ENCODE results near the gene RPS6KA2. TPM values are rescaled to one million over a fixed set of nuclear protein-coding genes. Genes with fewer than 3 reads are reported as not detected.

Gene RPS6KA2
- total RNA-seq, 4 donors from 2014 or later: 11.8 to 66.0 (median 19.2) TPM

DNA sequence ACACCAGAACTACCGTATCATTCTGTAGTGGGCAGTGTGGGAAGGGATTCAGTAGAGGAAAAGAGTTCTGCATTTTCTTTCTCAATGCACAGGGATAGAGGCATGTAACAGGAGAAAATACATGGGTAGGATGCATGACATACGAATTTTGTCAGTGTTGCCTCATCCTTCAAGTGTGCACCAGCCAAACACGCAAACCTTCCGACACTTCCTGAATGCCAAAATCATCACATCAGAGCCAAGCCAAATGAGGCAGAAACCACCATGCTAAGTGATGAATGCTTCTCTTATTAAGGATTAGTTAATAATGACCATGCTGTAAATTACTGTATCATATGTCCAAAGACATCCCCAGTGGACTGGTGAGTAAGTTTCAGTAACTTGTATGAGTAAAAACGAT lies 67.8 kb downstream of the RPS6KA2 start:
- 79 to 81% methylated on average over 5 of the region's 5 CpGs for WGBS, 2 donors
- no peak for DNase-seq
- no peak for TF ChIP-seq POLR2A (IDR thresholded peaks at IDR 0.05)
- TF ChIP-seq, protein P1, sequence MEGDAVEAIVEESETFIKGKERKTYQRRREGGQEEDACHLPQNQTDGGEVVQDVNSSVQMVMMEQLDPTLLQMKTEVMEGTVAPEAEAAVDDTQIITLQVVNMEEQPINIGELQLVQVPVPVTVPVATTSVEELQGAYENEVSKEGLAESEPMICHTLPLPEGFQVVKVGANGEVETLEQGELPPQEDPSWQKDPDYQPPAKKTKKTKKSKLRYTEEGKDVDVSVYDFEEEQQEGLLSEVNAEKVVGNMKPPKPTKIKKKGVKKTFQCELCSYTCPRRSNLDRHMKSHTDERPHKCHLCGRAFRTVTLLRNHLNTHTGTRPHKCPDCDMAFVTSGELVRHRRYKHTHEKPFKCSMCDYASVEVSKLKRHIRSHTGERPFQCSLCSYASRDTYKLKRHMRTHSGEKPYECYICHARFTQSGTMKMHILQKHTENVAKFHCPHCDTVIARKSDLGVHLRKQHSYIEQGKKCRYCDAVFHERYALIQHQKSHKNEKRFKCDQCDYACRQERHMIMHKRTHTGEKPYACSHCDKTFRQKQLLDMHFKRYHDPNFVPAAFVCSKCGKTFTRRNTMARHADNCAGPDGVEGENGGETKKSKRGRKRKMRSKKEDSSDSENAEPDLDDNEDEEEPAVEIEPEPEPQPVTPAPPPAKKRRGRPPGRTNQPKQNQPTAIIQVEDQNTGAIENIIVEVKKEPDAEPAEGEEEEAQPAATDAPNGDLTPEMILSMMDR (IDR thresholded peaks at IDR 0.05): no peak

DNA sequence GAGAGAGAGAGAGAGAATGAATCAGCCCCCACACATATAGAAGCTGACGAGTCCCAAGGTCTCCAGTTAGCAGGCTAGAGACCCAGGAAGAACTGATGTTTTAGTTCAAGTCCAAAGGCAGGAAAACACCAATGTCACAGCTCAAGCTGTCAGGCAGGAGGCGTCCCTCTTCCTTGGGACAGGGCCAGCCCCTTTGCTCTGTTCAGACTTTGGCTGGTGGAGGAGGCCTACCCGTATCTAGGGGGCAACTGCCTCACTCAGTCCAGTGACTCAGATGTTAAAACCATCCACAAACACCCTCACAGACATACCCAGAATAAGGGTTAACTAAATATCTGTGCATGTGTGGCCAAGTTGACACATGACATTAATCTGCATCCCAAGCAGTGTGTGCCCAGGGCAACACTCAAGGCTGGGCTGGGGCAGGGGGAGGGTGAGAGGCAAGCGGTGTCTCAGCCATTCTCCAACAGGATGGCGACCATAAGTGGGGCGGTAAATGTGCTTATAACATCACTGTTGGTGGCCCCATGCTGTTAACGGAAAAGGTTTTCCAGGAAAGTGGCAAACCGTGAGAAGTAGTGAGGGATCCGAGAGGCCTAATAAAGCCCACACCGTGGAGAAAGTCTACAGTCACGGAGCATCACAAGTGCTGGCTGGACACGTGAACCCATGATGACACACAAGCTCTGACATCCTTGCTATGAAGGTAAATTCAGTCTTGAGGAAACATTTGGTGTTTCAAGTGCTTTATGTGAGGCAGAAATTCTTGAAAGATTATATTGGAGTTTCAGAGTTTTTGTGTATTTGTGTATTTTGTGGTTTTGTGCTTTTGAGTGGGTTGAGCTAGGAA lies 68.7 kb downstream of the RPS6KA2 start:
- Histone ChIP-seq H3K27me3 (no peaks in the 10 kb centered on the region), H3K36me3 (peaks cover 0 to 6% (median 0%) of the 10 kb centered on the region in 3 donors), H3K4me3 (no peak overlapping the region), H3K4me1 (peaks cover 22 to 77% (median 36%) of the 10 kb centered on the region in 3 donors), H3K9me3 (no peaks in the 10 kb centered on the region), H3K27ac (peak overlapping the region; percentile 74 to 89 (median 86))
- DNase-seq: no peak
- 83 to 88% methylated on average over 6 to 9 of the region's 12 CpGs for WGBS, 2 donors
- no peak for TF ChIP-seq POLR2A (IDR thresholded peaks at IDR 0.05)
- TF ChIP-seq, protein P1 (IDR thresholded peaks at IDR 0.05): no peak
- intact Hi-C loops (cut with DNase I): no loop called here

More for the DNA sequence above, 67.8 kb downstream of the RPS6KA2 start:
- intact Hi-C loops (cut with DNase I): no loop called here
- Histone ChIP-seq H3K27ac (no peak overlapping the region), H3K4me3 (no peak overlapping the region), H3K9me3 (no peaks in the 10 kb centered on the region), H3K27me3 (no peaks in the 10 kb centered on the region), H3K36me3 (peaks cover 0 to 6% (median 0%) of the 10 kb centered on the region in 3 donors), H3K4me1 (peaks cover 18 to 69% (median 29%) of the 10 kb centered on the region in 3 donors)

- TF ChIP-seq, protein P1 (IDR thresholded peaks at IDR 0.05): peak in 1 of 6 experiments; percentile 11
- TF ChIP-seq POLR2A (IDR thresholded peaks at IDR 0.05): peak in 3 of 4 donors; percentile 39 to 46 (median 45)
- Histone ChIP-seq H3K27ac (peak overlapping the region; percentile 74 to 89 (median 86)), H3K36me3 (no peaks in the 10 kb centered on the region), H3K27me3 (no peaks in the 10 kb centered on the region), H3K4me1 (peaks cover 27 to 84% (median 36%) of the 10 kb centered on the region in 3 donors), H3K9me3 (no peaks in the 10 kb centered on the region), H3K4me3 (peak overlapping the region in 2 of 4 donors; percentile 17 to 48)
- intact Hi-C loops (cut with DNase I): no loop called here
- 11 to 19% methylated on average over 5 to 12 of the region's 16 CpGs for WGBS, 2 donors
- DNase-seq: peak; percentile 29
Measured at GRCh38 chr6:166556863-166557322, 70.2 kb downstream of the RPS6KA2 start.

- Histone ChIP-seq H3K27me3 (no peaks in the 10 kb centered on the region), H3K4me3 (no peak overlapping the region), H3K9me3 (no peaks in the 10 kb centered on the region), H3K27ac (peak overlapping the region; percentile 74 to 89 (median 86)), H3K36me3 (no peaks in the 10 kb centered on the region), H3K4me1 (peaks cover 27 to 78% (median 36%) of the 10 kb centered on the region in 3 donors)
- TF ChIP-seq POLR2A (IDR thresholded peaks at IDR 0.05): no peak
- intact Hi-C loops (cut with DNase I): no loop called here
- DNase-seq: no peak
Measured at GRCh38 chr6:166556336-166556735, 70.7 kb downstream of the RPS6KA2 start.

- H3K27ac ChIP-seq: peak overlapping the region in 3 of 4 donors; percentile 86 to 89 (median 87)
- TF ChIP-seq, protein P1 (IDR thresholded peaks at IDR 0.05): no peak
- no peak for TF ChIP-seq POLR2A (IDR thresholded peaks at IDR 0.05)
- intact Hi-C loops (cut with DNase I): no loop called here
- no peak for DNase-seq
- H3K27me3 ChIP-seq: no peaks in the 10 kb centered on the region
- H3K9me3 ChIP-seq: no peaks in the 10 kb centered on the region
- no peak overlapping the region for H3K4me3 ChIP-seq
- no peaks in the 10 kb centered on the region for H3K36me3 ChIP-seq
- peaks cover 27 to 69% (median 36%) of the 10 kb centered on the region in 3 donors for H3K4me1 ChIP-seq
- WGBS, 2 donors: 79% methylated on average over 6 of the region's 6 CpGs
Measured at GRCh38 chr6:166555086-166555485, 72.0 kb downstream of the RPS6KA2 start.
